Mononuclear cell (primary cell): ENCODE data around the gene UQCRH. TPM values are rescaled to one million over a fixed set of nuclear protein-coding genes. Genes with fewer than 3 reads are reported as not detected.

Experiments
- total RNA-seq: library from RNA; depleted of rRNA; stranded (reverse); fragments of >200 nt; gene quantifications from one replicate; pipeline ENCODE4 v1.2.3, GENCODE V29; 2012

Gene UQCRH
- total RNA-seq, 1 donor, result 311 TPM

Other genes with a start within 250 kb of the UQCRH start
- 0.42 TPM for gene PIK3R3, start 171.1 kb upstream of the UQCRH start, total RNA-seq
- not detected for gene TSPAN1, start 128.6 kb upstream of the UQCRH start, total RNA-seq
- not detected for gene P3R3URF, start 127.2 kb upstream of the UQCRH start, total RNA-seq
- gene POMGNT1, start 105.3 kb upstream of the UQCRH start, total RNA-seq, result 6.7 TPM
- gene LURAP1, start 100.4 kb upstream of the UQCRH start, total RNA-seq, result 0.10 TPM
- gene RAD54L, start 55.9 kb upstream of the UQCRH start, total RNA-seq, result not detected
- 20.1 TPM for gene LRRC41, start 82 bp upstream of the UQCRH start, total RNA-seq
- 10.8 TPM for gene NSUN4, start 37.1 kb downstream of the UQCRH start, total RNA-seq
- gene FAAH, start 90.6 kb downstream of the UQCRH start, total RNA-seq, result 6.2 TPM
- not detected for gene DMBX1, start 186.1 kb downstream of the UQCRH start, total RNA-seq
- gene KNCN, start 247.9 kb downstream of the UQCRH start, total RNA-seq, result 0.10 TPM